Hepatocyte (in vitro differentiated cells): ENCODE results near the gene JARID2.

Experiments
- EZH2 ChIP-seq: fragments of 200-600 bp; sonication (generic); IDR thresholded peaks from 2 replicates; pipeline ENCODE4 v1.6.1; 2016; ENCODE audit warnings: antibody characterized with exemption, mild to moderate bottlenecking, borderline replicate concordance
- EZH2phosphoT487 ChIP-seq: fragments of 200-600 bp; sonication (generic); IDR thresholded peaks from one replicate; pipeline ENCODE4 v1.6.1; 2018; ENCODE audit warnings: antibody characterized with exemption, mild to moderate bottlenecking, low read depth, moderate library complexity; ENCODE audit not compliant: unreplicated experiment, severe bottlenecking
- TF ChIP-seq, protein P1 (sequence below): fragments of 200-600 bp; sonication (generic); IDR thresholded peaks from 2 replicates; pipeline ENCODE4 v1.5.1; 2016; ENCODE audit warnings: antibody characterized with exemption, mild to moderate bottlenecking; ENCODE audit not compliant: poor library complexity

- TF ChIP-seq, protein P1, sequence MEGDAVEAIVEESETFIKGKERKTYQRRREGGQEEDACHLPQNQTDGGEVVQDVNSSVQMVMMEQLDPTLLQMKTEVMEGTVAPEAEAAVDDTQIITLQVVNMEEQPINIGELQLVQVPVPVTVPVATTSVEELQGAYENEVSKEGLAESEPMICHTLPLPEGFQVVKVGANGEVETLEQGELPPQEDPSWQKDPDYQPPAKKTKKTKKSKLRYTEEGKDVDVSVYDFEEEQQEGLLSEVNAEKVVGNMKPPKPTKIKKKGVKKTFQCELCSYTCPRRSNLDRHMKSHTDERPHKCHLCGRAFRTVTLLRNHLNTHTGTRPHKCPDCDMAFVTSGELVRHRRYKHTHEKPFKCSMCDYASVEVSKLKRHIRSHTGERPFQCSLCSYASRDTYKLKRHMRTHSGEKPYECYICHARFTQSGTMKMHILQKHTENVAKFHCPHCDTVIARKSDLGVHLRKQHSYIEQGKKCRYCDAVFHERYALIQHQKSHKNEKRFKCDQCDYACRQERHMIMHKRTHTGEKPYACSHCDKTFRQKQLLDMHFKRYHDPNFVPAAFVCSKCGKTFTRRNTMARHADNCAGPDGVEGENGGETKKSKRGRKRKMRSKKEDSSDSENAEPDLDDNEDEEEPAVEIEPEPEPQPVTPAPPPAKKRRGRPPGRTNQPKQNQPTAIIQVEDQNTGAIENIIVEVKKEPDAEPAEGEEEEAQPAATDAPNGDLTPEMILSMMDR: no peak
- TF ChIP-seq EZH2: no peak
- no peak for TF ChIP-seq EZH2phosphoT487
Measured at GRCh38 chr6:15288856-15289255, 43.0 kb downstream of the JARID2 start.
